Loucy (cell line): Measurements from ENCODE around the gene BTBD9.

Experiments used
- EZH2phosphoT487 ChIP-seq: fragments of 200-600 bp; IDR thresholded peaks from 2 replicates; pipeline ENCODE4 v1.6.1; 2018; ENCODE audit warnings: antibody characterized with exemption, mild to moderate bottlenecking, moderate library complexity, borderline replicate concordance
- TF ChIP-seq, protein P1 (sequence below): fragments of 200-600 bp; sonication (generic); conservative IDR thresholded peaks from 2 replicates; pipeline ENCODE4 v1.5.1; 2014; ENCODE audit warnings: mild to moderate bottlenecking, antibody characterized with exemption, low read length

DNA sequence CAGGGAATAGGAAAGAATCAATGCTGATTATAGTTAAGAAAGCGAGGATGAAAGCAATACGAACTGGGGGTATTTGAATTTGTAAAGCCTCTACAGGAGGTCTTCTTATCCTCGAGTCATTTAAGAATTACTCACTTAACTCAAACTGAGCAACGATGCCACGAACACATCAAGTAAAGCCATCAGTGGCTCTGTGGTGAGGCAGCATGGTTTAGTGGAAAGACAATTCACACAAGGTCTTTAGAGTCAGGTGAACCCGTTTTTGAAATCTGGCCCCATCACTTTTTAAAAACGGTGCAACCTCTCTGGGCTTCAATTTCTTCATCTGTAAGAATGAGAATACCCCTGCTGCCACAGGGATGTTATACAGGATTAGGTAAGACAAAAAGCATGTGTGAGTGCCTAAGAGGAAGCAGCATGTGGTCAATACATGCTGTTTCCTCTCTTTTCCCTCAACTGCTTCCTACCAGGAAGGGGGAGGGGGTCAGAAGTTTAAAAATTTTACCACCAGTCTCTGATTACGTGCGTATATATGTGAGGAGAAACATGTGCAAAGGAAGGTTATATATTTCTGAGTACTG, 162.0 kb downstream of the BTBD9 start:
- TF ChIP-seq, protein P1, sequence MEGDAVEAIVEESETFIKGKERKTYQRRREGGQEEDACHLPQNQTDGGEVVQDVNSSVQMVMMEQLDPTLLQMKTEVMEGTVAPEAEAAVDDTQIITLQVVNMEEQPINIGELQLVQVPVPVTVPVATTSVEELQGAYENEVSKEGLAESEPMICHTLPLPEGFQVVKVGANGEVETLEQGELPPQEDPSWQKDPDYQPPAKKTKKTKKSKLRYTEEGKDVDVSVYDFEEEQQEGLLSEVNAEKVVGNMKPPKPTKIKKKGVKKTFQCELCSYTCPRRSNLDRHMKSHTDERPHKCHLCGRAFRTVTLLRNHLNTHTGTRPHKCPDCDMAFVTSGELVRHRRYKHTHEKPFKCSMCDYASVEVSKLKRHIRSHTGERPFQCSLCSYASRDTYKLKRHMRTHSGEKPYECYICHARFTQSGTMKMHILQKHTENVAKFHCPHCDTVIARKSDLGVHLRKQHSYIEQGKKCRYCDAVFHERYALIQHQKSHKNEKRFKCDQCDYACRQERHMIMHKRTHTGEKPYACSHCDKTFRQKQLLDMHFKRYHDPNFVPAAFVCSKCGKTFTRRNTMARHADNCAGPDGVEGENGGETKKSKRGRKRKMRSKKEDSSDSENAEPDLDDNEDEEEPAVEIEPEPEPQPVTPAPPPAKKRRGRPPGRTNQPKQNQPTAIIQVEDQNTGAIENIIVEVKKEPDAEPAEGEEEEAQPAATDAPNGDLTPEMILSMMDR: no peak
- TF ChIP-seq EZH2phosphoT487: no peak
